ENCODE results near the gene BATF3.
"Not testable (repeated sequence)": the region's sequence is repeated elsewhere in the genome, so short reads cannot be mapped to it uniquely, and the experiment has no call there.

The BATF3 gene

GRCh38 chr1:212699625-212700222 lies at the start of gene BATF3:
BATF3 (minus strand) TSS chr1:212699840; CDS start chr1:212699762, 78 bp downstream.
- peak; percentile 68 for DNase-seq

- no peak for DNase-seq
Measured at GRCh38 chr1:212746546-212746945, 46.9 kb upstream of the BATF3 start.

- DNase-seq = no peak
Measured at GRCh38 chr1:212745303-212745702, 45.7 kb upstream of the BATF3 start.

GRCh38 chr1:212743901-212744475 lies 44.3 kb upstream of the BATF3 start:
- no peak for DNase-seq

- no peak for DNase-seq
Measured at GRCh38 chr1:212738330-212738729, 38.7 kb upstream of the BATF3 start.

GRCh38 chr1:212737559-212737958 lies 37.9 kb upstream of the BATF3 start:
- DNase-seq = no peak

- no peak for DNase-seq
Measured at GRCh38 chr1:212733109-212733508, 33.5 kb upstream of the BATF3 start.

- DNase-seq = no peak
Measured at GRCh38 chr1:212731630-212732029, 32.0 kb upstream of the BATF3 start.

- no peak for DNase-seq
Measured at GRCh38 chr1:212728606-212729005, 29.0 kb upstream of the BATF3 start.

GRCh38 chr1:212727386-212728181 lies 27.9 kb upstream of the BATF3 start:
- no peak for DNase-seq

GRCh38 chr1:212724679-212725078 lies 25.0 kb upstream of the BATF3 start:
- DNase-seq = not testable (repeated sequence)

- DNase-seq = no peak
Measured at GRCh38 chr1:212722270-212722957, 22.8 kb upstream of the BATF3 start.

- no peak for DNase-seq
Measured at GRCh38 chr1:212721388-212722247, 22.0 kb upstream of the BATF3 start.

- no peak for DNase-seq
Measured at GRCh38 chr1:212719633-212720032, 20.0 kb upstream of the BATF3 start.

- no peak for DNase-seq
Measured at GRCh38 chr1:212718499-212718898, 18.9 kb upstream of the BATF3 start.

GRCh38 chr1:212716161-212716560 lies 16.5 kb upstream of the BATF3 start:
- DNase-seq = no peak

GRCh38 chr1:212713465-212714136 lies 14.0 kb upstream of the BATF3 start:
- no peak for DNase-seq

GRCh38 chr1:212712451-212713303 lies 13.0 kb upstream of the BATF3 start:
- no peak for DNase-seq

GRCh38 chr1:212711974-212712373 lies 12.3 kb upstream of the BATF3 start:
- DNase-seq = not testable (repeated sequence)

- no peak for DNase-seq
Measured at GRCh38 chr1:212710566-212710965, 10.9 kb upstream of the BATF3 start.

GRCh38 chr1:212703991-212704564 lies 4.4 kb upstream of the BATF3 start:
- no peak for DNase-seq
